Measurements from ENCODE around the gene RPN2. TPM values are rescaled to one million over a fixed set of nuclear protein-coding genes. Genes with fewer than 3 reads are reported as not detected.
"Not testable (repeated sequence)": the region's sequence is repeated elsewhere in the genome, so short reads cannot be mapped to it uniquely, and the experiment has no call there.

The RPN2 gene
- total RNA-seq, 1 donor, result 218 TPM

GRCh38 chr20:37147250-37147649, 31.9 kb upstream of the RPN2 start:
- no peak for DNase-seq (ENCODE audit: low read depth)
- TF ChIP-seq CTCF (IDR thresholded peaks at IDR 0.05; ENCODE audit: insufficient read depth, low read depth, low read length), result no peak
- H3K4me3 ChIP-seq (ENCODE audit: low read depth, low read length), result no peak overlapping the region

GRCh38 chr20:37150864-37151263, 28.3 kb upstream of the RPN2 start:
- DNase-seq (ENCODE audit: low read depth); H3K4me3 ChIP-seq (ENCODE audit: low read depth, low read length): not testable (repeated sequence)

GRCh38 chr20:37151529-37151928, 27.6 kb upstream of the RPN2 start:
- TF ChIP-seq CTCF (IDR thresholded peaks at IDR 0.05; ENCODE audit: insufficient read depth, low read depth, low read length), result no peak
- H3K4me3 ChIP-seq (ENCODE audit: low read depth, low read length), result no peak overlapping the region
- DNase-seq (ENCODE audit: low read depth), result no peak

- TF ChIP-seq CTCF (IDR thresholded peaks at IDR 0.05; ENCODE audit: insufficient read depth, low read depth, low read length), result no peak
- no peak overlapping the region for H3K4me3 ChIP-seq (ENCODE audit: low read depth, low read length)
- DNase-seq (ENCODE audit: low read depth), result no peak
These were observed 26.8 kb upstream of the RPN2 start for GRCh38 chr20:37152284-37152683.

- no peak for TF ChIP-seq CTCF (IDR thresholded peaks at IDR 0.05; ENCODE audit: insufficient read depth, low read depth, low read length)
- DNase-seq (ENCODE audit: low read depth), result no peak
- no peak overlapping the region for H3K4me3 ChIP-seq (ENCODE audit: low read depth, low read length)
These were observed 24.3 kb upstream of the RPN2 start for GRCh38 chr20:37154684-37155298.

- DNase-seq (ENCODE audit: low read depth), result no peak
- H3K4me3 ChIP-seq (ENCODE audit: low read depth, low read length), result no peak overlapping the region
- no peak for TF ChIP-seq CTCF (IDR thresholded peaks at IDR 0.05; ENCODE audit: insufficient read depth, low read depth, low read length)
These were observed 23.1 kb upstream of the RPN2 start for GRCh38 chr20:37155987-37156386.

- H3K4me3 ChIP-seq (ENCODE audit: low read depth, low read length), result no peak overlapping the region
- DNase-seq (ENCODE audit: low read depth), result no peak
- no peak for TF ChIP-seq CTCF (IDR thresholded peaks at IDR 0.05; ENCODE audit: insufficient read depth, low read depth, low read length)
These were observed 20.9 kb upstream of the RPN2 start for GRCh38 chr20:37158248-37158647.
